H1 (cell line): Measurements from ENCODE around the gene UTRN.

Experiments
- CTCF ChIP-seq, 3 experiments: IDR thresholded peaks; 1 replicate in 2 of 3; 2 replicates in 1 of 3; pipeline versions ENCODE4 v1.5.1 to v1.6.1; 2011; ENCODE audit warnings: low read length in 3 of 3, mild to moderate bottlenecking in 3 of 3, inconsistent platforms in 2 of 3, low read depth in 1 of 3, moderate library complexity in 1 of 3; ENCODE audit not compliant: insufficient read depth in 1 of 3; ENCODE audit errors: control extremely low read depth in 1 of 3
- KDM1A ChIP-seq: fragments of 200-600, 300-600 bp; sonication (generic); IDR thresholded peaks from 2 replicates; pipeline ENCODE4 v1.7.1; 2016; ENCODE audit warnings: mild to moderate bottlenecking, low read length, borderline replicate concordance
- POLR2A ChIP-seq, 2 experiments: IDR thresholded peaks; 1 replicate in 1 of 2; 2 replicates in 1 of 2; pipeline ENCODE4 v1.6.1; 2011; ENCODE audit warnings: low read depth in 2 of 2, low read length in 2 of 2, mild to moderate bottlenecking in 2 of 2; ENCODE audit errors: control extremely low read depth in 1 of 2

- TF ChIP-seq POLR2A (IDR thresholded peaks at IDR 0.05; ENCODE audit: control extremely low read depth in 1 of 2, low read depth in 2 of 2, low read length in 2 of 2) (no peak), CTCF (IDR thresholded peaks at IDR 0.05; ENCODE audit: control extremely low read depth in 1 of 3, insufficient read depth in 1 of 3, low read depth in 1 of 3, low read length in 3 of 3) (no peak), KDM1A (no peak)
These were observed 25.6 kb downstream of the UTRN start for GRCh38 chr6:144310765-144311164.
